Transverse colon (tissue), 4 donors: Measurements from ENCODE around the gene MACROD1. TPM values are rescaled to one million over a fixed set of nuclear protein-coding genes. Genes with fewer than 3 reads are reported as not detected.
A peak's percentile ranks its signal among the peaks of the same experiment; 100 is the strongest.

Source experiments
- DNase-seq: peaks from one replicate; pipeline ENCODE4 v3.0.0-alpha.2; 2019
- H3K27ac ChIP-seq, 4 donors: fragments of 200-600 bp; sonication (generic); 2 replicates each; pipeline ENCODE4 v1.5.1; 2016 to 2018; ENCODE audit warnings: inconsistent platforms in 4 of 4
- H3K27me3 ChIP-seq: fragments of 200-600 bp; sonication (generic); 2 replicates; pipeline ENCODE4 v1.5.1; 2017; ENCODE audit warnings: inconsistent platforms
- H3K36me3 ChIP-seq, 4 donors: fragments of 200-600 bp; sonication (generic); 2 replicates each; pipeline ENCODE4 v1.5.1; 2017 to 2019; ENCODE audit warnings: inconsistent platforms in 4 of 4
- H3K4me1 ChIP-seq, 4 donors: fragments of 200-600 bp; sonication (generic); 2 replicates each; pipeline ENCODE4 v1.5.1; 2017 to 2020; ENCODE audit warnings: inconsistent platforms in 4 of 4
- H3K4me3 ChIP-seq, 4 donors: fragments of 200-600 bp; sonication (generic); 1 replicate in 1 of 4; 2 replicates in 3 of 4; pipeline versions ENCODE4 v1.5.1 to v1.6.1; 2017 to 2019; ENCODE audit warnings: inconsistent platforms in 4 of 4
- H3K9me3 ChIP-seq, 2 donors: fragments of 200-600 bp; sonication (generic); 2 replicates each; pipeline ENCODE4 v1.5.1; 2017 to 2019; ENCODE audit warnings: inconsistent platforms in 2 of 2
- EP300 ChIP-seq: sonication (generic); formaldehyde crosslinking; IDR thresholded peaks from one replicate; pipeline ENCODE4 v1.6.1; 2017; ENCODE audit warnings: antibody characterized with exemption, low read depth
- POLR2A ChIP-seq: fragments of 450-650 bp; IDR thresholded peaks from one replicate; pipeline ENCODE4 v1.6.1; 2016; ENCODE audit warnings: antibody characterized with exemption, mild to moderate bottlenecking, moderate library complexity
- POLR2AphosphoS5 ChIP-seq, 3 donors: sonication (generic); formaldehyde crosslinking; IDR thresholded peaks; one replicate each; pipeline ENCODE4 v1.6.1; 2016; ENCODE audit warnings: antibody characterized with exemption in 3 of 3
- WGBS, 2 donors: methylation state at CpG; one replicate each; pipeline ENCODE4 v1.1.5; 2018; ENCODE audit warnings: low coverage in 1 of 2; 5-methylcytosine and 5-hydroxymethylcytosine counted together
- in situ Hi-C, 4 donors: fragments of 200-750 bp; cut with MboI; loops; one replicate each; pipeline versions ENCODE4 v1.15.0 to v1.15.1; 2017; ENCODE audit warnings: low sequenced_read_pairs in 3 of 4, low pct_ligation_motif_present in 1 of 4, low pct_unique_long_range_greater_than_20kb in 1 of 4
- intact Hi-C: fragments of 100-400 bp; cut with DNase I; formaldehyde crosslinking; loops from one replicate; pipeline ENCODE4 v1.15.1; 2023; ENCODE audit warnings: low total_unique reads
- total RNA-seq, 4 donors: library from RNA; depleted of rRNA; stranded (reverse); fragments of >200 nt; gene quantifications; one replicate each; pipeline ENCODE4 v1.1.0, GENCODE V29; 2016
- TF ChIP-seq, protein P1 (sequence below), 5 experiments: fragments of 200-600 bp in 3 of 5; fragments of 450-650 bp in 2 of 5; sonication (generic) in 3 of 5; IDR thresholded peaks; 1 replicate in 2 of 5; 2 replicates in 3 of 5; pipeline ENCODE4 v1.5.1; 2016 to 2017; ENCODE audit warnings: antibody characterized with exemption in 5 of 5, inconsistent platforms in 3 of 5, mild to moderate bottlenecking in 2 of 5, moderate library complexity in 1 of 5

The MACROD1 gene
- total RNA-seq, 4 donors from 2014 or later: 42.9 to 50.7 (median 50.1) TPM

GRCh38 chr11:64056213-64056785, 109.6 kb downstream of the MACROD1 start:
- peaks cover 0 to 12% (median 9%) of the 10 kb centered on the region in 4 donors for H3K4me1 ChIP-seq
- TF ChIP-seq POLR2AphosphoS5 (IDR thresholded peaks at IDR 0.05) (no peak), POLR2A (no peak), EP300 (no peak)
- TF ChIP-seq, protein P1, sequence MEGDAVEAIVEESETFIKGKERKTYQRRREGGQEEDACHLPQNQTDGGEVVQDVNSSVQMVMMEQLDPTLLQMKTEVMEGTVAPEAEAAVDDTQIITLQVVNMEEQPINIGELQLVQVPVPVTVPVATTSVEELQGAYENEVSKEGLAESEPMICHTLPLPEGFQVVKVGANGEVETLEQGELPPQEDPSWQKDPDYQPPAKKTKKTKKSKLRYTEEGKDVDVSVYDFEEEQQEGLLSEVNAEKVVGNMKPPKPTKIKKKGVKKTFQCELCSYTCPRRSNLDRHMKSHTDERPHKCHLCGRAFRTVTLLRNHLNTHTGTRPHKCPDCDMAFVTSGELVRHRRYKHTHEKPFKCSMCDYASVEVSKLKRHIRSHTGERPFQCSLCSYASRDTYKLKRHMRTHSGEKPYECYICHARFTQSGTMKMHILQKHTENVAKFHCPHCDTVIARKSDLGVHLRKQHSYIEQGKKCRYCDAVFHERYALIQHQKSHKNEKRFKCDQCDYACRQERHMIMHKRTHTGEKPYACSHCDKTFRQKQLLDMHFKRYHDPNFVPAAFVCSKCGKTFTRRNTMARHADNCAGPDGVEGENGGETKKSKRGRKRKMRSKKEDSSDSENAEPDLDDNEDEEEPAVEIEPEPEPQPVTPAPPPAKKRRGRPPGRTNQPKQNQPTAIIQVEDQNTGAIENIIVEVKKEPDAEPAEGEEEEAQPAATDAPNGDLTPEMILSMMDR (IDR thresholded peaks at IDR 0.05): no peak
- H3K4me3 ChIP-seq: no peak overlapping the region
- no peaks in the 10 kb centered on the region for H3K9me3 ChIP-seq
- WGBS, 2 donors: 72% methylated on average over 15 of the region's 15 CpGs; no CpG with 5 or more reads in 1 of the 2 donors
- DNase-seq: no peak
- no peaks in the 10 kb centered on the region for H3K36me3 ChIP-seq
- H3K27me3 ChIP-seq: peaks cover 9% of the 10 kb centered on the region
- peak overlapping the region in 3 of 4 donors; percentile 2 to 33 (median 25) for H3K27ac ChIP-seq
- in situ Hi-C loops (no loop called here), intact Hi-C loops (no loop called here)

DNA sequence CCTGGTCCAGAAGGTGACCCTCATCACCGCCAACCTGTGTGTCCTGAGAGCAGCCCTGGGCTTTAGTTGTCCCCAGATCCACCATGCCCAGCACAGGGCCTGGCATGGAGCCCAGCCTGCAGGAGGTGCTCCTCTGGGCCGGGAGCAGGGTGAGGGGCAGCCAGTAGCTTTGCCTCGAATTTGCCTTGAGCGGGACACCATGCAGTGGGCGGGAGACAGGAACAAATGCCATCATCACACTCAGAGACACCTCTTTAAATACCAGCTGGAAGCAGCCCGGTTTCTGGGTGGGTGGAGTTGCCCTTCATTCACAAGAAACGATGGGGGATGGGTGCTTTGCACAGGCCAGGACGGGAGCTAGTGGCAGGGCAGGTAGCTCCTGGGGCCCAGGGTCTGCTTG, 110.8 kb downstream of the MACROD1 start:
- TF ChIP-seq POLR2A: no peak
- TF ChIP-seq POLR2AphosphoS5 (IDR thresholded peaks at IDR 0.05): no peak
- TF ChIP-seq EP300: no peak
- TF ChIP-seq, protein P1 (IDR thresholded peaks at IDR 0.05): no peak
- WGBS, 2 donors: 71% methylated on average over 8 of the region's 8 CpGs; no CpG with 5 or more reads in 1 of the 2 donors
- DNase-seq: no peak

DNA sequence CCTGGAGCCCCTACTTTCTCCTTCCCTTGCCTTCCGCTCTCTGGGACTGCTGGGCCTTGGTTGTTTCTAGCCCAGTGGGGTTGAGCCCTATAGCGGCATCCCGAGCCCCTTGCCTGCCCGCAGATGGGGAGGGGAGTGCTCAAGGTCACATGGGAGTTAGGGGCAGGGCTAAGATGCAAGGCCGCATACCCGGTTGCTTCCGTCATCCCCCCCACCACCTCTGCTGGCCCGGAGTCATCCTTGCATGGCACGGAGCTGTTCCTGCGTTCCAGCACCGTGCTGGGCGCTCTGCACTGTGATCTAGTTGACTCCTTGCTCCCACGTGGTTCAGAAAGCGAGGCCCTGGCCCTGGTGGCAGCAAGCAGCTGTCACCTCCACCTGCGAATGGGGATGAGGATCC, 112.2 kb downstream of the MACROD1 start:
- intact Hi-C loops: no loop called here
- TF ChIP-seq, protein P1 (IDR thresholded peaks at IDR 0.05): no peak
- TF ChIP-seq EP300 (no peak), POLR2AphosphoS5 (IDR thresholded peaks at IDR 0.05) (no peak), POLR2A (no peak)
- H3K27me3 ChIP-seq: no peaks in the 10 kb centered on the region
- no peak for DNase-seq
- in situ Hi-C loops: no loop called here
- WGBS, 2 donors: 71% methylated on average over 15 of the region's 15 CpGs; no CpG with 5 or more reads in 1 of the 2 donors
- no peaks in the 10 kb centered on the region for H3K9me3 ChIP-seq
- no peak overlapping the region for H3K4me3 ChIP-seq
- H3K4me1 ChIP-seq: peaks cover 0 to 2% (median 0%) of the 10 kb centered on the region in 4 donors
- H3K36me3 ChIP-seq: no peaks in the 10 kb centered on the region
- no peak overlapping the region for H3K27ac ChIP-seq

More for the DNA sequence above, 110.8 kb downstream of the MACROD1 start:
- Histone ChIP-seq H3K36me3 (no peaks in the 10 kb centered on the region), H3K9me3 (no peaks in the 10 kb centered on the region), H3K27ac (no peak overlapping the region), H3K4me3 (no peak overlapping the region), H3K4me1 (peaks cover 0 to 2% (median 0%) of the 10 kb centered on the region in 4 donors), H3K27me3 (no peaks in the 10 kb centered on the region)
- intact Hi-C loops: no loop called here
- in situ Hi-C loops: no loop called here

- H3K27me3 ChIP-seq: no peaks in the 10 kb centered on the region
- H3K4me3 ChIP-seq: no peak overlapping the region
- 91% methylated on average over 11 of the region's 11 CpGs; no CpG with 5 or more reads in 1 of the 2 donors for WGBS, 2 donors
- DNase-seq: no peak
- in situ Hi-C loops (no loop called here), intact Hi-C loops (no loop called here)
- TF ChIP-seq EP300 (no peak), POLR2A (no peak), POLR2AphosphoS5 (IDR thresholded peaks at IDR 0.05) (no peak)
- TF ChIP-seq, protein P1 (IDR thresholded peaks at IDR 0.05): no peak
- H3K9me3 ChIP-seq: no peaks in the 10 kb centered on the region
- H3K36me3 ChIP-seq: no peaks in the 10 kb centered on the region
- H3K4me1 ChIP-seq: peaks cover 0 to 2% (median 0%) of the 10 kb centered on the region in 4 donors
- H3K27ac ChIP-seq: no peak overlapping the region
Observed at GRCh38 chr11:64052938-64053622, 112.8 kb downstream of the MACROD1 start.
